HG02571 (cell line): ENCODE data around the gene FAAH2.
"Not testable (repeated sequence)": the region's sequence is repeated elsewhere in the genome, so short reads cannot be mapped to it uniquely, and the experiment has no call there.

Source experiments
- ATAC-seq: cut with Tn5 transposase; IDR thresholded peaks from one replicate; pipeline ENCODE4 v1.9.1; 2021; ENCODE audit warnings: mild to moderate bottlenecking, moderate library complexity; ENCODE audit not compliant: unreplicated experiment

Gene FAAH2

GRCh38 chrX:57380026-57380796, 93.7 kb downstream of the FAAH2 start:
- ATAC-seq, result no peak

- not testable (repeated sequence) for ATAC-seq
Observed at GRCh38 chrX:57394162-57394561, 107.7 kb downstream of the FAAH2 start.

- not testable (repeated sequence) for ATAC-seq
Observed at GRCh38 chrX:57403191-57403590, 116.7 kb downstream of the FAAH2 start.

GRCh38 chrX:57406149-57406548, 119.6 kb downstream of the FAAH2 start:
- no peak for ATAC-seq

- ATAC-seq, result no peak
Observed at GRCh38 chrX:57417827-57418226, 131.3 kb downstream of the FAAH2 start.

GRCh38 chrX:57422289-57422688, 135.8 kb downstream of the FAAH2 start:
- ATAC-seq, result no peak

- no peak for ATAC-seq
Observed at GRCh38 chrX:57422790-57423189, 136.3 kb downstream of the FAAH2 start.

GRCh38 chrX:57445076-57445475, 158.6 kb downstream of the FAAH2 start:
- no peak for ATAC-seq

GRCh38 chrX:57445832-57446231, 159.3 kb downstream of the FAAH2 start:
- no peak for ATAC-seq

- no peak for ATAC-seq
Observed at GRCh38 chrX:57447856-57448255, 161.3 kb downstream of the FAAH2 start.

- no peak for ATAC-seq
Observed at GRCh38 chrX:57451426-57452020, 165.0 kb downstream of the FAAH2 start.

- ATAC-seq, result no peak
Observed at GRCh38 chrX:57453901-57454300, 167.4 kb downstream of the FAAH2 start.

- ATAC-seq, result no peak
Observed at GRCh38 chrX:57481514-57481913, 195.0 kb downstream of the FAAH2 start.

- no peak for ATAC-seq
Observed at GRCh38 chrX:57516491-57516890, 230.0 kb downstream of the FAAH2 start.

GRCh38 chrX:57519578-57520118, 233.1 kb downstream of the FAAH2 start:
- ATAC-seq, result no peak

GRCh38 chrX:57528670-57529255, 242.3 kb downstream of the FAAH2 start:
- ATAC-seq, result no peak
